ENCODE results near the gene BAAT. TPM values are rescaled to one million over a fixed set of nuclear protein-coding genes. Genes with fewer than 3 reads are reported as not detected.
A peak's percentile ranks its signal among the peaks of the same experiment; 100 is the strongest.

BAAT gene
- polyA plus RNA-seq, 4 donors = 0.07 to 0.35 (median 0.23) TPM

GRCh38 chr9:101326035-101326434 is 58.8 kb downstream of the BAAT start:
- DNase-seq (ENCODE audit: low read depth in 4 of 4, low spot score in 3 of 4) = no peak

GRCh38 chr9:101325053-101325452 is 59.8 kb downstream of the BAAT start:
- no peak for DNase-seq (ENCODE audit: low read depth in 4 of 4, low spot score in 3 of 4)

GRCh38 chr9:101324245-101324804 is 60.5 kb downstream of the BAAT start:
- DNase-seq (ENCODE audit: low read depth in 4 of 4, low spot score in 3 of 4) = no peak

DNA sequence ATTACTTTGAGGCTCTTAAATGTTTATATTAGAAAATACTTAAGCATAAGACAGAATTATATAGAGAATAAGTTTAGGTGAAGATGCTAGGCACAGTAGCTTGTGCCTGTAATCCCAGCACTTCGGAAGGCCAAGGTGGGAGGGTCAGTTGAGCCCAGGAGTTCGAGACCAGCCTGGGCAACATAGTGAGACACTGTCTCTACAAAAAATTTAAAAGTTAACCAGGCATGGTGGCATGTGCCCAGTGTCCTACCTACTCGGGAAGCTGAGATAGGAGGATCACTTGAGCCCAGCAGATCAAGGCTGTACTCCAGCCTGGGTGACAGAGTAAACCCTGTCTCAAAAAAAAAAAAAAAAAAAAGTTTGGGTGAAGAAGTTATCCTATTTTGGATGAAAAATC is 61.7 kb downstream of the BAAT start:
- no peak for DNase-seq (ENCODE audit: low read depth in 4 of 4, low spot score in 3 of 4)

DNA sequence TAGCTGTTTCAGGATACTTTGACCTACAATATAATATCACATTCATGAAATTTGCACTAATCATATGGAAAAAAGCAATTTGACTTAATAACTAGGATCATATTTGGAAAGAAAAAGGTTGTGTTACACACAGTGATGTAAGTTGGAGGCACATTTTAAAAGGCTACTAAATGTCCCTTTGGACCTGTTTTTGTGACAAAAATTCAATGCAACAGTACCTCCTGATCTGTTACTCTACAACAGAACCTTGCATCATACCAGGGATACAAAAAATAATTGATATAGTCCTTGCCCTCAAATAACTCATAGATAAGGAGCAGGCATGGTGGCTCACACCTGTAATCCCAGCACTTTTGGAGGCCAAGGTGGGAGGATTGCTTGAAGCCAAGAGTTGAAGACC is 67.1 kb downstream of the BAAT start:
- DNase-seq (ENCODE audit: low read depth in 4 of 4, low spot score in 3 of 4) = no peak

- no peak for DNase-seq (ENCODE audit: low read depth in 4 of 4, low spot score in 3 of 4)
These were observed 69.7 kb downstream of the BAAT start for GRCh38 chr9:101315112-101315450.

GRCh38 chr9:101312661-101313060 is 72.1 kb downstream of the BAAT start:
- no peak for DNase-seq (ENCODE audit: low read depth in 4 of 4, low spot score in 3 of 4)

GRCh38 chr9:101311758-101312420 is 72.9 kb downstream of the BAAT start:
- peak; percentile 39 to 67 (median 52) for DNase-seq (ENCODE audit: low read depth in 4 of 4, low spot score in 3 of 4)

DNA sequence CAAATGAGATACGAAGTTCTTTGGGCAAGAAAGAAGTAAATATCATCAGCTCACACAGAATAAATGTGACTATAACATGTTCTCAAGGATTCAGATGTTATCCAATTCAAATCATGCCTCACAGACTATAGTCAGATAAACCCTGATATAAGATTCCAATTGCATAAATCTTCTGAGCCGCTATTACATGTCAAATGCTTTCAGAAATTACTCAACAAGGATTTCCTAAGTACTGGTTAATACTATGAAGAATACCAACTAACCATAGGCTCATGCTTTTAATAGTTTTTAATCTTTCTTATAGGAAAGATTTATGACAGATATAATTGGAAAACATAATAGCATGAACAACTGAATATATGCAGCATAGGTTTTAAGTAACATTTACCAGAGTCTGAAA is 73.6 kb downstream of the BAAT start:
- no peak for DNase-seq (ENCODE audit: low read depth in 4 of 4, low spot score in 3 of 4)

Other genes starting within 250 kb of the BAAT start
- gene MRPL50, start 13.6 kb upstream of the BAAT start, polyA plus RNA-seq (ENCODE audit: insufficient read length in 4 of 4) = 10 to 100 TPM; 18.0 to 31.2 (median 24.4) TPM
- 10 to 100 TPM; 34.3 to 46.6 (median 43.7) TPM for gene ZNF189, start 13.8 kb upstream of the BAAT start, polyA plus RNA-seq (ENCODE audit: insufficient read length in 4 of 4)
- gene ALDOB, start 50.8 kb upstream of the BAAT start, polyA plus RNA-seq (ENCODE audit: insufficient read length in 4 of 4) = 100 to 1,000 TPM in 3 of 4 donors, 10 to 100 TPM in 1; 23.0 to 791 (median 590) TPM
- gene RNF20, start 148.8 kb upstream of the BAAT start, polyA plus RNA-seq (ENCODE audit: insufficient read length in 4 of 4) = 10 to 100 TPM; 55.7 to 70.4 (median 62.6) TPM
- under 1 TPM; 0.04 to 0.17 (median 0.08) TPM for gene PPP3R2, start 210.0 kb upstream of the BAAT start, polyA plus RNA-seq (ENCODE audit: insufficient read length in 4 of 4)